GM18951 (cell line): ENCODE results near the gene LMBRD1.
"Not testable (repeated sequence)": the region's sequence is repeated elsewhere in the genome, so short reads cannot be mapped to it uniquely, and the experiment has no call there.

Source experiments
- POLR2A ChIP-seq: IDR thresholded peaks from 4 replicates; pipeline ENCODE4 v1.6.1; 2011; ENCODE audit warnings: mild to moderate bottlenecking; ENCODE audit not compliant: insufficient read length, insufficient read depth; ENCODE audit errors: extremely low read depth
- in situ Hi-C: fragments of 300-500 bp; cut with MboI; formaldehyde crosslinking; loops from one replicate; pipeline ENCODE4 v1.12.0; 2022; ENCODE audit warnings: low sequenced_read_pairs, mixed read lengths, inconsistent platforms; ENCODE audit not compliant: unreplicated experiment

Gene LMBRD1

DNA sequence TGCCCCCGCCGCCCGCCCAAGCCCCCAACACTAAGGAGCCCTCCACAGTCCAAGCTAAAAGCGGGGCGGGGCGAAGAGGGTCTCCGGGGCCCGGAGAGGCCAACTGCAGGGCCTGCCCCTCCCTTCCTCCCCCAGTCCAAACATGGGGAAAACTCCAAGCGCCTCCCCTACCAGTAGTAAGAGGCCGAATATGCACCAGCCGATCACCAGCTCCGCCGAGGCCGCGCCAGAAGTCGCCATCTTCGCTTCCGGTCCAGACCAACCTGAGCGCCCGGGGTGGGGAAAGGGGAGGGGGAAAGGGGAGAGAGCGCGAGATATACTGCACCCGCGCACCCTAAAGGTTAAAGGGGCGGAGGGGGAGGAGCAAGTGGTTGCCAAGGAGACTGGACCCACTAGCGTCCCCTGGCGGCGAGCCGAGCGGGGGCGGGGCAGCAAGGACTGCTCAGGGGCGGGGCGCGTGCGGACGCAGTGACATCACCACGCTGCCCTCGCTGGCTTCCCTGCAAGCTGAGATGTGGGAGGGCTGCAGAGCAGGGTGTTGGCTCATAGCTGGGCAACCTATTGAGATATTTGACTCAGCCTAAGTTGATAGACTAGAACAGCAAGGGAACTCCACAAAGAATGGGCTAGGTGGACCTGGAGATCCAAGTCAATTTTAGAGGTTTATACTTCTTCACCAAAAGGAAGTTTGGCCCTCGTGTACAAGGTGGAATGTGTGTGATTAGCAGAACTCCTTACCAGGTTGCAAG lies at the start of gene LMBRD1:
Gene LMBRD1, minus strand, starts transcription at position 369 of the 749 bp plus-strand sequence. Its CDS starts 129 bp downstream, at position 240.
- TF ChIP-seq POLR2A, result peak; percentile 68
- in situ Hi-C loops, result no loop called here

- TF ChIP-seq POLR2A, result no peak
- in situ Hi-C loops, result loop anchor here (25.0 kb wide), 1 partner anchor 266 kb away; no protein-coding TSS in a partner anchor
These were observed 49.5 kb upstream of the LMBRD1 start for GRCh38 chr6:69846312-69846711.

- in situ Hi-C loops, result loop anchor here (25.0 kb wide), 1 partner anchor 269 kb away; no protein-coding TSS in a partner anchor
- no peak for TF ChIP-seq POLR2A
These were observed 46.4 kb upstream of the LMBRD1 start for GRCh38 chr6:69843189-69843588.

- in situ Hi-C loops, result loop anchor here (25.0 kb wide), 1 partner anchor 270 kb away; no protein-coding TSS in a partner anchor
- no peak for TF ChIP-seq POLR2A
These were observed 45.1 kb upstream of the LMBRD1 start for GRCh38 chr6:69841862-69842261.

DNA sequence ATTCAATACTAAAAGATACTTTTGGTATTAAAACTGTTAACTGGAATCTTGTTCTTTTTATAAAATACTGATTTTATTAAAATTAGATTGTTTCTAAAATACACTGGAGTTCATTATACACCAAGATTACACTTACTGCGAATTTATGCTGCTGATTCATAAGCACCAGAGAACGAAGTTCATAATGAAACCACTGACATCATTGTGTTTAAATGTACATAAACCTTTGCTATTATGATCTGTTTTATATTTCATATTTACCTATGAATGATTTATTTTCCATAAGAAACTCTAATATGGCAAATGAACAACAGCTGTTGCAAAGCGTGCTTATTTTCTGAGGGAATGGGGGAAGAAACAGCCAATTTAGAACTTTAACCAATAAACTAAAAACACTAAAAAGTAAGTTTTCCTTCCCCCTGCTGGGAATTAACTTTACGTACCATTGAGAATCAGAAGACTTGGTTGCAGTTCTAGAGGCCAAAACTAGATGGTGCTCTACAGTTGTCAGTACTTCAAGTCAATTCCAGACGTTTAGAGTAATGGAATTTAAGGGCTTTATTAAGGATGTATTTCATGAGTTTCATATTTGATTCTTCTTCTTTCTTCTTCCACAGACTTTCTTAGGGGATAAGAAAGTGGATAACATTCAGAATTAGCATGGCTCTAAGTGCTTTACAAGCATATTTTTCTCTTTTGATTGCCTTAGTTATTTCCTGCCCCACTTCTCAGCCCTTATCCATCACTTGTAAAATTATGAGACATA lies 38.8 kb upstream of the LMBRD1 start:
- no peak for TF ChIP-seq POLR2A
- in situ Hi-C loops, result loop anchor here (25.0 kb wide), 1 partner anchor 277 kb away; no protein-coding TSS in a partner anchor

DNA sequence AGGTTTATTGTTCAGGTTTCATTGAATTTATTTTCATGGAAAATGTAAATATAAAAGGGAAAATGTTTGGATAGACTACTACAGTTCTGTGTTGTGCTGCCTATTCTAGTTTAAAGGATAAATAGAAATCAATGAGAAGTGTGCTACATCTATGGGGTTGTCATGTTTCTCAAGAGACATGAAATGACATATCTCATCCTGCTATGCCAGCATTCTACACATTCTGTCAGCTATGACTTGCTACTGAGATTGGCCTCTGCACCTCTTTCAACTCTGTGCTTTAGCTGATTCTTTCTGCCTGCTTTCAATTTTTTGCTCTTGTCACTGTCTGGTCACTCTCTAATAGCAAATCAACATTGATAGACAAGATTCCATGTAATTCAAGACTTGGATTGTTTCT lies 35.7 kb upstream of the LMBRD1 start:
- in situ Hi-C loops, result loop anchor here (25.0 kb wide), 1 partner anchor 280 kb away; no protein-coding TSS in a partner anchor
- TF ChIP-seq POLR2A, result no peak

DNA sequence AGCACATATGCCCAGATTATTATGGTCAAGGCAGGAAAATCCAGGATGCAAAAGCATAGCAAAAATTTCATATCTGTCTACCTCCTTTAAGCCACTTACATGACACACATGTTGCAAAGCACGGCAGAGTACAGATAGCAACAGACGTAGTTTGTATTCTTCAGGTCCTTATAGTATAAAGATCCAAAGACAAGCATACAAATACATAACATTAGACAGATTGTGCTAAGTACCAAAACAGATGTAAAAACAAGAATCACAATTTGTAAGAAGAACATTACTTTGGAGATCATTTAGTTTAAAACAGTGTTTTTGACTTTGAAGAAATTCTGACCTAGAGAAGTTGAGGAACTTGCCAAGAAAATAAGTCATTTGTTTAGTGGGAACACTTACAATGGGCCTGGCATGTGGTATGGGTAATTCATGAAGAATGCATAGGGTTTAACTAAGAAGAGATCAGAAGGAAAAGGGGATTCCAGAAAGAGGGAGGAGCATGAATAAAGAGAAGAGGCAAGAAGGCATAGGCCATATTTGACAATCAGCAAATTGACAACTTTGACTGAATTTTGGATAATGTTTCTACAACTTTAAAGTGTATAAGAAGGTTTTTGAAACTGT lies 30.6 kb upstream of the LMBRD1 start:
- in situ Hi-C loops, result loop anchor here (25.0 kb wide), 1 partner anchor 285 kb away; no protein-coding TSS in a partner anchor
- TF ChIP-seq POLR2A, result no peak

DNA sequence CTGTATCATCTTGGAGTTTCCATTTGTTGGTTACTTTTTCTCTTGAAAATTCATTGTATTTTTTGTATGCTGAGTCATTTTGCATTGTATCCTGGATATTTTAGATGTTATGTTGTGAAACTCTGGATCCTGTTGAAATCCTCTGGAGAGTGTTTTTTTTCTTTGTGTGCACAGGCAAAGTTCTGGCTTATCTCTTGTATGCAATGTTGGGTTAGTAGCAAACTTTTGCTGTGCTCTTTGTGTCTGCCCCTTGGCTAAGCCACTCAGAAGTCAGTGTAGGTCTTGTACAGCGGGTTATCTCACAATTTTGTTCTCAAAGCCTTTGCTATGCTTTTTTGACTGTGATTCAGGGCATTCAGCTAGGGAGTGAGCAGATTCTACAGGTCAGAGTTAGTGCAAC lies 29.1 kb upstream of the LMBRD1 start:
- in situ Hi-C loops, result loop anchor here (25.0 kb wide), 1 partner anchor 286 kb away; no protein-coding TSS in a partner anchor

DNA sequence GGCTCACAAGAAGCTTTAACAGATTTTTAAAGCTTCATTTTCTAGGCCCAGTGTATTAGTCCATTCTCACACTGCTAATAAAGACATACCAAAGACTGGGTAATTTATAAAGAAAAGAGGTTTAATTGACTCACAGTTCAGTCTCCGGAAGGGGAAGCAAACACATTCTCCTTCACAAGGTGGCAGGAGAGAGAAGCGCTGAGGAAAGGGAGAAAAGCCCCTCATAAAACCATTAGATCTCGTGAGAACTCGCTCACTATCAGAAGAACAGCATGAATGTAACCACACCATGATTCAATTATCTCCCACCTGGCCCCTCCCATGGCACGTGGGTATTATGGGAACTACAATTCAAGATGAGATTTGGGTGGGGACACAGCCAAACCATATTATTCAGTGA lies 27.5 kb upstream of the LMBRD1 start:
- in situ Hi-C loops, result not testable (repeated sequence)

More for the DNA sequence above, 29.1 kb upstream of the LMBRD1 start:
- no peak for TF ChIP-seq POLR2A

GRCh38 chr6:69820438-69820837 lies 23.6 kb upstream of the LMBRD1 start:
- no peak for TF ChIP-seq POLR2A
- in situ Hi-C loops, result no loop called here

DNA sequence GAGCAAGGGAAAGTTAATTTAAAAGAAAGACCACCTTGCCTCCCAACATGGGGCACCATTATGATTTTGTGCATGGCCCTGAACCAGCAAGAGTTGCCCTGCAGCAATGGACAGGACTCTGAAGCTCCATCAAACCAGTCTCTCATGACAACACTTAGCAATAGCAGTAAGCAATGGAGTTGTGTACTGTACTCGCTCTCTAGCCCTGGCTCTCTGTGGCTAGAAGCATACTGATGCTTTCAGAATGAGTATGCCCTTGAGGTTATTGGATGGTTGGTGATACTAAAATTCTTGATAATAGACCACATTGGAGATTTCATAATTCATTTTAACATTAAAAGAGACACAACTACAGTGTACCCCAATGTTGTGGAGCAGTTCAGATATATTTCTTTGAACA lies 23.2 kb upstream of the LMBRD1 start:
- no peak for TF ChIP-seq POLR2A
- in situ Hi-C loops, result no loop called here

DNA sequence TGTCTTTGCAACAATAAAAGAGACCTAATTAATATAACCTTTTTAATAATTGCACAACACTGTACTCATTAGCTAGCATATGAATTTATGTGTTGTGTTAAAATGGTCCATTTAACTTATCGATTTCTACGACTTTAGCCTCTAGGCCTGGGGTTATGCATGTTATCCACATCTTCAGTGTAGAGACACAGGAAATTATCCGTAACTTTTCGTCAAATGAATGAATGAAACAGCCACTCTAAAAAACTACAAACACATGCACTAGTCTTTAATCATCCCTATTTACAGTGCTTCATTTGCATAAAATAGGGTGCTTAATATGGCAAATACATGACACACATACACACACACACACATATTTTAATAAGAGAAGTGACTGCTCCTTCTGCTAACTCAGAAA lies 22.3 kb upstream of the LMBRD1 start:
- no peak for TF ChIP-seq POLR2A
- in situ Hi-C loops, result no loop called here

DNA sequence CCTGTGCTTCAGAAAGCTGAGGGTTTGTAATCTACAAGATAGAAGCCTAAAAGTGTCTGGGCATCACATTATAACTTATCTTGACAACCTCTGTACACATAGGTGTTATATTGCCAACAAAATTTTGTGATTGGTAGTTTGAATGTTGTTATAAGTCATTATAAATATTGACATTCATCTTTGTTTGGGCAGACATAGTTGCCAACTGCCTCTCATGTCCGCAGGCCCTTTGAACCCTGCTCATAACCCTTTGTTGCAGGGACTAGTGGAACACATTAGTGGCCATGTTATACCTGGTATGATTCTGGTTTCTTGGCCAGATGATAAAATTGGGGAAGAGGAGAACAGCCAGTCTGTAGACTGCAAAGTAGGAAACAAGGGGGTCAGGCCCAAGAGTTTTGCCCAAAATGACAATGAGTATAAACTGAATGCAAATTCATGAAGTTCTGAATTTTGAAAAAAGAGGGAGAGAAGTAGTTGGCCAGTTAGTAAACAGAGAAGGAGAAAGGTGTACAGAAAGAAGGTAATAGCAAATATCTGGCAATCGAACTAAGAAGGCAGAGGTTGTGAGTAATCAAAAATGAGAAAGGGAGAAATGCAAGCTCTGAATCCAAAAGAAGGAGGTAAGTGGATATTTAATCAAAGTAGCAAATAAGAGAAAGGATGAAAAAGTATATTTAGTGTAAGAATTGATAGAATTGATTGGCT lies 21.6 kb upstream of the LMBRD1 start:
- TF ChIP-seq POLR2A, result no peak
- in situ Hi-C loops, result no loop called here

DNA sequence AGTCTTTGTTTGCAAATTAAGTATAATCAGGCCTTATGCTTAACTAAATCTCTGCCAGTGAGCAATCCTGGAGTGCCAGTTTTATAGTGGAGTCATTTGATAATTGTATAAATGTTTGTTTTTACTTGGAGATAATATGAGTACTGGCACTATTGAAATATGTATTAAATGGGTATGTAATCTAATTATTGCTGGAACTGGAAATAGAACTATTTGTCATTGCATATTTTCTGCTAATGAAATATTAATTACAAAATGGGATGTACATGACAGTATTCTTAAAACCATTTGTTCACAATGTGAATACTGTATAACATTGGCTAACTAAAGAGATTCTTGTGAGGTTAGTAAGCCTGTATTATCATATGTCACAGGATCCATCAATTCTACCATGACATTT lies 20.5 kb upstream of the LMBRD1 start:
- TF ChIP-seq POLR2A, result no peak
- in situ Hi-C loops, result no loop called here
